Prostate gland (tissue), 2 donors: ENCODE measurements around the gene SNN.

Experiments
- POLR2A ChIP-seq: fragments of 450-650 bp; IDR thresholded peaks from one replicate; pipeline ENCODE4 v1.6.1; 2016; ENCODE audit warnings: antibody characterized with exemption, mild to moderate bottlenecking
- POLR2AphosphoS5 ChIP-seq: sonication (generic); formaldehyde crosslinking; IDR thresholded peaks from one replicate; pipeline ENCODE4 v1.6.1; 2017; ENCODE audit warnings: antibody characterized with exemption
- TF ChIP-seq, protein P1 (sequence below), 4 experiments: fragments of 200-600 bp in 2 of 4; fragments of 450-650 bp in 2 of 4; sonication (generic) in 2 of 4; IDR thresholded peaks; 1 replicate in 3 of 4; 2 replicates in 1 of 4; pipeline ENCODE4 v1.5.1; 2016 to 2019; ENCODE audit warnings: antibody characterized with exemption in 4 of 4, mild to moderate bottlenecking in 2 of 4, moderate library complexity in 2 of 4

DNA sequence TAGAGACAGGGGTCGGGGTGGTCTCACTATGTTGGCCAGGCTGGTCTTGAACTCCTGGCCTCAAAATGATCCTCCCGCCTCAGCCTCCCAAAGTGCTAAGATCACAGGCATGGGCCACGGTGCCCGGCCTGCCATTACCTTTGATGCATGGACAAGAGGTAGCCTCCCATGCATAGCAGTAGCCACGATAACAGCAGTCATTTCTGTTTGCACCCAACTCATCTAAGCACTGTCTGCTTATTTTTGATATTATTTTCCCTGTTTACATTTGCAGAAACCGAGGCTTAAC lies 37.5 kb upstream of the SNN start:
- TF ChIP-seq, protein P1, sequence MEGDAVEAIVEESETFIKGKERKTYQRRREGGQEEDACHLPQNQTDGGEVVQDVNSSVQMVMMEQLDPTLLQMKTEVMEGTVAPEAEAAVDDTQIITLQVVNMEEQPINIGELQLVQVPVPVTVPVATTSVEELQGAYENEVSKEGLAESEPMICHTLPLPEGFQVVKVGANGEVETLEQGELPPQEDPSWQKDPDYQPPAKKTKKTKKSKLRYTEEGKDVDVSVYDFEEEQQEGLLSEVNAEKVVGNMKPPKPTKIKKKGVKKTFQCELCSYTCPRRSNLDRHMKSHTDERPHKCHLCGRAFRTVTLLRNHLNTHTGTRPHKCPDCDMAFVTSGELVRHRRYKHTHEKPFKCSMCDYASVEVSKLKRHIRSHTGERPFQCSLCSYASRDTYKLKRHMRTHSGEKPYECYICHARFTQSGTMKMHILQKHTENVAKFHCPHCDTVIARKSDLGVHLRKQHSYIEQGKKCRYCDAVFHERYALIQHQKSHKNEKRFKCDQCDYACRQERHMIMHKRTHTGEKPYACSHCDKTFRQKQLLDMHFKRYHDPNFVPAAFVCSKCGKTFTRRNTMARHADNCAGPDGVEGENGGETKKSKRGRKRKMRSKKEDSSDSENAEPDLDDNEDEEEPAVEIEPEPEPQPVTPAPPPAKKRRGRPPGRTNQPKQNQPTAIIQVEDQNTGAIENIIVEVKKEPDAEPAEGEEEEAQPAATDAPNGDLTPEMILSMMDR (IDR thresholded peaks at IDR 0.05): no peak
- TF ChIP-seq POLR2A (no peak), POLR2AphosphoS5 (no peak)
